Right renal pelvis (tissue), 4 donors: ENCODE measurements around the gene FLVCR1. TPM values are rescaled to one million over a fixed set of nuclear protein-coding genes. Genes with fewer than 3 reads are reported as not detected.

Experiments
- DNase-seq, 4 donors: peaks; one replicate each; pipeline ENCODE4 v3.0.0-alpha.2; 2013; ENCODE audit warnings: low read depth in 4 of 4, low spot score in 3 of 4, missing footprints in 1 of 4
- polyA plus RNA-seq, 4 donors: library from polyadenylated mRNA; unstranded; fragments of 120-200 nt; gene quantifications; one replicate each; pipeline ENCODE4 v1.2.1, GENCODE V29; 2013; ENCODE audit not compliant: insufficient read length in 4 of 4

Gene FLVCR1
- polyA plus RNA-seq, 4 donors: 20.8 to 29.4 (median 21.9) TPM

DNA sequence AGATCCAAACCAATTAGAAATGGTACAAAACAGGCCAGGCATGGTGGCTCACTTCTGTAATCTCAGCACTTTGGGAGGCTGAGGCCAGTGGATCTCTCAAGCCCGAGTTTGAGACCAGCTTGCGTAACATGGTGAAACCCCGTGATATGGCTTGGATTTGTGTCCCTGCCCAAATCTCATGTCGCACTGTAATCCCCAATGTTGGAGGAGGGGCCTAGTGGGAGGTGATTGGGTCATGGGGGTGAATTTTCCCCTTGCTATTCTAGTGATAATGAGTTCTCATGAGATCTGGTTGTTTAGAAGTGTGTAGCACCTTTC is 85.3 kb downstream of the FLVCR1 start:
- DNase-seq: no peak

DNA sequence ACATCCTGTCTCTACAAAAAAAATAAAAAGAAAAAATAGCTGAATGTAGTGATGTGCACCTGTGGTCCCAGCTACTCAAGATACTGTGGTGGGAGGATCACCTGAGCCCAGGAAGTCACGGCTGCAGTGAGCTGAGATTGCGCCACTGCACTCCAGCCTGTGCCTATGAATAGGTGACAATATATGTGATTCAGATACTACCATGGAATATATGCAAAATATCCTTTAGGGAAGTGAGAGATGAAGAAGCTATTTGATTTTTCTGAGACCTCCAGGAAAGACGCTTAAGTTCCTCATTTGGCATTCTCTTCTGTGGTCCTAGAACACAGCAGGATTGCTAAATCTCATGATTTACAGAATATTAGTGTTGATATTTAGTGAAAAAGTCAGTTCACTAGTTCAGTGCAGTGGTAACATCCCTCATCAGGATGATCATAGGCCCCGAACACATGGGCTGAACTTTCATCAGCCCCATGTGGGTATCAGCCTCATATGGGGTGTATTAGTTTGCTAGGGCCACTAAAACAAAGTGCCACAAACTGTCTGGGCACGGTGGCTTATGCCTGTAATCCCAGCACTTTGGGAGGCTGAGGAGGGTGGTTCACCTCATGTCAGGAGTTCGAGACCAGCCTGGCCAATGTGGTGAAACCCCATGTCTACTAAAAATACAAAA is 86.3 kb downstream of the FLVCR1 start:
- DNase-seq: no peak

DNA sequence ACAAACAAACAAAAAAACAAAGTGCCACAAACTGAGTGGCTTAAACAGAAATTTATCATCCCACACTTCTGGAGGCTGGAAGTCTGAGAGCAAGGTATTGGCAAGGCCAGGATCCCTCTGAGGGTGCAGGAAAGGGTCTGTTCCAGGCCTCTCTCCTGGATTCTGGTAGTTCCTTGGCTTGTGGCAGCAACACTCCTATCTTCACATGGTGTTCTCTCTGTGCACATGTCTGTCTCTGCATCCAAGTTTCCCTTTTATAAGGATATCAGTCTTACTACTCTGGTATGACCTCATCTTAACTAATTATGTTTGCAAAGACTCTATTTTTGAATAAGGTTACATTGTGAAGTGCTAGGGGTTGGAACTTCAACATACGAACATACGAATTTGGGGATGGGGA is 87.0 kb downstream of the FLVCR1 start:
- DNase-seq: no peak

DNA sequence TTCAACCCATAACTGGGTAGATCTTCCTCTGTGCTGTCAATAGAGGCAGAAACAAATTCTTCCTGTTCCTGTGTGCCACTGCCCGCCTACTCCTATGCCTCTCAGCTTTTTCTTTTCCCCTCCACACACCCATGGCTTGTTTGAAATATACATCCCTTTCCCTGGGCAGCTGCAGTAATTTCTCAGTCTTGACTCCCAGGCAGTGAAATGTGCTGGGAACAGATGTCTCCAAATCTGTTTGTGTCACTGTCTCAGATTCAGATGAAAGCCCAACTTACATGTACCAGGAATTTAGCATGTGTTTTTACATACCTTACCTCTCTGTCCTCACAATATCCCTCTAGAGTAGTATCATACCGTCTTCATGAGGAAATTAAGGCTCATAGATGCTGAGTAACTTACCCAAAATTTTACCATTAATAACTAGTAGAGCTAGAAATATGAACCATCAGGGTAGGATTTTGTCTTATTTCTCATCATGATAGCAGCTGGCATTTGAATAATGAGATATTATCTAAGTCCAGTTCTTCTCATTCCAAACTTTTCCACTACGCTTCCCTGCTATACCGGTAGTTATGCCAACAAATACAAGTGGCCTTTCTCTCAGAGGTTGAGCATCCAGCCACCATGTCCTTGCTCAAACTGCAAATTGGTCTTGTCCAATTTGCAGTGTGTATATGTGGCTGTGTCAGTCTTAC is 87.5 kb downstream of the FLVCR1 start:
- no peak for DNase-seq

DNA sequence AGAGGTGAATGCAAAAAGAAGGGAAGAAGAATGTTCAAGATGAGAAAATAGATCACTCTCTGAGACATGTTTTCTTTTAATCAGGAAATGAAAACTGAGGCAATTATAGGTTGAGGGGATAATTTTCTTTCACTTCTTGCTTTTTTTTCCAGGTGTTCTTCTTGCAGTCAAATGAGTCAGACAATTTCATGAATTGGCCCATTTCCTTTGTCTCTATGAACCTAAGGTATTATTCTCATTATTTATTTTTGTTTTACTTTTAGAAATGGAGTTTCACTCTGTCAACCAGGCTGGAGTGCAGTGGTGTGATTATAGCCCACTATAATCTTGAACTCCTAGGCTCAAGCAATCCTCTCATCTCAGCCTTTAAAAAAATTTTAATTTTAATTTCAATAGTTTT is 88.8 kb downstream of the FLVCR1 start:
- DNase-seq: no peak

Other genes with a start within 250 kb of the FLVCR1 start
- 10 to 100 TPM in 2 of 4 donors, 1 to 10 TPM in 2; 7.7 to 33.9 (median 14.5) TPM for gene ATF3, start 249.5 kb upstream of the FLVCR1 start, polyA plus RNA-seq
- gene BATF3, start 158.4 kb upstream of the FLVCR1 start, polyA plus RNA-seq: 1 to 10 TPM; 1.2 to 1.4 (median 1.2) TPM
- 10 to 100 TPM; 46.4 to 49.8 (median 47.8) TPM for gene NSL1, start 66.5 kb upstream of the FLVCR1 start, polyA plus RNA-seq
- gene TATDN3, start 66.4 kb upstream of the FLVCR1 start, polyA plus RNA-seq: 10 to 100 TPM; 17.7 to 23.5 (median 22.7) TPM
- under 1 TPM in 3 of 4 donors, not detected in 1; 0.53 to 0.64 (median 0.59) TPM for gene SPATA45, start 10.6 kb upstream of the FLVCR1 start, polyA plus RNA-seq
- gene VASH2, start 92.3 kb downstream of the FLVCR1 start, polyA plus RNA-seq: 10 to 100 TPM; 20.9 to 28.3 (median 25.8) TPM
- 10 to 100 TPM; 32.1 to 39.9 (median 36.4) TPM for gene ANGEL2, start 157.6 kb downstream of the FLVCR1 start, polyA plus RNA-seq
- 10 to 100 TPM; 22.2 to 26.4 (median 25.4) TPM for gene RPS6KC1, start 193.0 kb downstream of the FLVCR1 start, polyA plus RNA-seq